ENCODE data around the gene SEMA5A. TPM values are rescaled to one million over a fixed set of nuclear protein-coding genes. Genes with fewer than 3 reads are reported as not detected.

SEMA5A gene
- total and polyA plus RNA-seq, 2 of the 8 experiments (the other 6 are each of a cell fraction or from before 2014, with no cell fraction given), result 5.3 to 8.9 TPM

GRCh38 chr5:9009931-9010651 lies 535.8 kb downstream of the SEMA5A start (continued):
- no peak for TF ChIP-seq JUND (IDR thresholded peaks at IDR 0.05; ENCODE audit: low read length)

Data from H1 (cell line).